ENCODE data around the gene EFNA2.

- TF ChIP-seq CTCF (IDR thresholded peaks at IDR 0.05): no peak
- TF ChIP-seq POLR2A (IDR thresholded peaks at IDR 0.05): no peak
Observed at GRCh38 chr19:1318678-1319471, 33.2 kb downstream of the EFNA2 start.

All from uterus (tissue), 2 donors.